Left kidney (tissue), 1 donor: ENCODE results near the gene ZNF350. TPM values are rescaled to one million over a fixed set of nuclear protein-coding genes. Genes with fewer than 3 reads are reported as not detected.

Experiments
- polyA plus RNA-seq: library from polyadenylated mRNA; unstranded; fragments of 120-200 nt; gene quantifications from one replicate; pipeline ENCODE4 v1.2.1, GENCODE V29; 2013; ENCODE audit not compliant: insufficient read length

ZNF350 gene
- polyA plus RNA-seq, 1 donor = 22.2 TPM

Other genes starting within 250 kb of the ZNF350 start
- 0.58 TPM for gene FPR1, start 235.0 kb downstream of the ZNF350 start, polyA plus RNA-seq
- gene FPR2, start 225.7 kb downstream of the ZNF350 start, polyA plus RNA-seq = 0.15 TPM
- gene FPR3, start 191.7 kb downstream of the ZNF350 start, polyA plus RNA-seq = 0.20 TPM
- gene ZNF577, start 98.9 kb downstream of the ZNF350 start, polyA plus RNA-seq = 45.9 TPM
- 33.5 TPM for gene ZNF649, start 81.8 kb downstream of the ZNF350 start, polyA plus RNA-seq
- 15.0 TPM for gene ZNF613, start 59.4 kb downstream of the ZNF350 start, polyA plus RNA-seq
- 24.1 TPM for gene ZNF615, start 21.4 kb upstream of the ZNF350 start, polyA plus RNA-seq
- gene ZNF614, start 41.5 kb upstream of the ZNF350 start, polyA plus RNA-seq = 20.0 TPM
- gene ZNF432, start 62.0 kb upstream of the ZNF350 start, polyA plus RNA-seq = 26.6 TPM
- 27.5 TPM for gene ZNF841, start 108.9 kb upstream of the ZNF350 start, polyA plus RNA-seq
- gene ZNF616, start 153.1 kb upstream of the ZNF350 start, polyA plus RNA-seq = 24.0 TPM
- gene ZNF836, start 184.8 kb upstream of the ZNF350 start, polyA plus RNA-seq = 19.2 TPM
- 396 TPM for gene PPP2R1A, start 203.2 kb upstream of the ZNF350 start, polyA plus RNA-seq